Measurements from ENCODE around the gene USH1G. TPM values are rescaled to one million over a fixed set of nuclear protein-coding genes. Genes with fewer than 3 reads are reported as not detected.

USH1G gene
- total and polyA plus RNA-seq, 2 donors = 0.09 to 0.14 TPM

DNA sequence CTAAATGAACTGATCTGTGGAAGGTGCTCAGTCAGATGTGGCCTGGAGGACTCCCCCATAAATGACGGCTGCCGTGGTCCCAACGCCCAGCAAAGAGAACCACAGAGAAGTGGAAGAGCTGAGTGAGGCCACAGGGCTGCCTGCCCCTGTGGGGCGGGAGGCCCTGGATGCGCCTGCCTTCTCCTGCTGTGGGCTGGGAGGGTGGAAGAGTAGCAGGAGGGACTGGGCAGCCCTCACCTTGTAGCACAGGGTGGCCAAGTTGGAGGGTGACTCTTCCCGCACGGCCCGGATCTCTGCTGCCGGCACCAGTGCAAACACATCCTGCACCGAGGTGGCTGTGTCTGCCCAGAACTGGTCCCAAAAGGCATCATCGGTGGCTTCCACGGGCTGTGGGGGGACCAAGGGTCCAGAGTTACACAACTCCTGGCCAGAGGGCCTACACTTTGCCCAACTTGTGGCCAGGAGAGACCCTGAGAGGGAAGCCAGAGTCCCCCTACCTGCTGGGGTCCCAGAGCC lies 41.2 kb upstream of the USH1G start:
- Histone ChIP-seq H3K4me3 (ENCODE audit: low read length in 2 of 2) (no peak overlapping the region), H3K36me3 (ENCODE audit: control insufficient read depth in 2 of 2, insufficient read depth in 2 of 2, low read length in 1 of 2) (no peaks in the 10 kb centered on the region), H3K27me3 (ENCODE audit: control insufficient read depth in 2 of 2, insufficient read depth in 1 of 2, low read length in 1 of 2) (peaks cover 0 to 8% of the 10 kb centered on the region in 2 donors), H3K4me1 (ENCODE audit: control insufficient read depth in 2 of 2, insufficient read depth in 2 of 2, low read length in 2 of 2) (peaks cover 0 to 2% of the 10 kb centered on the region in 2 donors), H3K27ac (ENCODE audit: low read depth in 1 of 2, low read length in 1 of 2) (no peak overlapping the region), H3K9me3 (ENCODE audit: control insufficient read depth in 2 of 2, insufficient read depth in 1 of 2, low read length in 1 of 2) (no peaks in the 10 kb centered on the region)
- no peak for DNase-seq (ENCODE audit: low read depth in 6 of 9, low spot score in 9 of 9)
- WGBS = 98% methylated on average over 12 of the region's 12 CpGs

GRCh38 chr17:74963656-74964055 lies 40.6 kb upstream of the USH1G start:
- DNase-seq (ENCODE audit: low read depth in 6 of 9, low spot score in 9 of 9) = no peak
- no peak overlapping the region for H3K27ac ChIP-seq (ENCODE audit: low read depth in 1 of 2, low read length in 1 of 2)
- H3K27me3 ChIP-seq (ENCODE audit: control insufficient read depth in 2 of 2, insufficient read depth in 1 of 2, low read length in 1 of 2) = peaks cover 0 to 11% of the 10 kb centered on the region in 2 donors
- no peaks in the 10 kb centered on the region for H3K36me3 ChIP-seq (ENCODE audit: control insufficient read depth in 2 of 2, insufficient read depth in 2 of 2, low read length in 1 of 2)
- H3K4me1 ChIP-seq (ENCODE audit: control insufficient read depth in 2 of 2, insufficient read depth in 2 of 2, low read length in 2 of 2) = peaks cover 0 to 2% of the 10 kb centered on the region in 2 donors
- no peak overlapping the region for H3K4me3 ChIP-seq (ENCODE audit: low read length in 2 of 2)
- H3K9me3 ChIP-seq (ENCODE audit: control insufficient read depth in 2 of 2, insufficient read depth in 1 of 2, low read length in 1 of 2) = no peaks in the 10 kb centered on the region
- 79% methylated on average over 12 of the region's 12 CpGs for WGBS

- Histone ChIP-seq H3K36me3 (ENCODE audit: control insufficient read depth in 2 of 2, insufficient read depth in 2 of 2, low read length in 1 of 2) (no peaks in the 10 kb centered on the region), H3K4me1 (ENCODE audit: control insufficient read depth in 2 of 2, insufficient read depth in 2 of 2, low read length in 2 of 2) (peaks cover 0 to 2% of the 10 kb centered on the region in 2 donors), H3K27ac (ENCODE audit: low read depth in 1 of 2, low read length in 1 of 2) (no peak overlapping the region), H3K4me3 (ENCODE audit: low read length in 2 of 2) (no peak overlapping the region), H3K27me3 (ENCODE audit: control insufficient read depth in 2 of 2, insufficient read depth in 1 of 2, low read length in 1 of 2) (peaks cover 0 to 15% of the 10 kb centered on the region in 2 donors), H3K9me3 (ENCODE audit: control insufficient read depth in 2 of 2, insufficient read depth in 1 of 2, low read length in 1 of 2) (no peaks in the 10 kb centered on the region)
- no peak for DNase-seq (ENCODE audit: low read depth in 6 of 9, low spot score in 9 of 9)
- 94% methylated on average over 18 of the region's 18 CpGs for WGBS
Observed at GRCh38 chr17:74962622-74963394, 39.8 kb upstream of the USH1G start.

- Histone ChIP-seq H3K4me3 (ENCODE audit: low read length in 2 of 2) (no peak overlapping the region), H3K4me1 (ENCODE audit: control insufficient read depth in 2 of 2, insufficient read depth in 2 of 2, low read length in 2 of 2) (peaks cover 0 to 2% of the 10 kb centered on the region in 2 donors), H3K27ac (ENCODE audit: low read depth in 1 of 2, low read length in 1 of 2) (no peak overlapping the region), H3K27me3 (ENCODE audit: control insufficient read depth in 2 of 2, insufficient read depth in 1 of 2, low read length in 1 of 2) (peaks cover 0 to 15% of the 10 kb centered on the region in 2 donors), H3K36me3 (ENCODE audit: control insufficient read depth in 2 of 2, insufficient read depth in 2 of 2, low read length in 1 of 2) (no peaks in the 10 kb centered on the region), H3K9me3 (ENCODE audit: control insufficient read depth in 2 of 2, insufficient read depth in 1 of 2, low read length in 1 of 2) (no peaks in the 10 kb centered on the region)
- peak in 7 of 9 donors; percentile 60 to 85 (median 71) for DNase-seq (ENCODE audit: low read depth in 6 of 9, low spot score in 9 of 9)
- WGBS = 55% methylated on average over 23 of the region's 23 CpGs
Observed at GRCh38 chr17:74961657-74962350, 38.7 kb upstream of the USH1G start.

DNA sequence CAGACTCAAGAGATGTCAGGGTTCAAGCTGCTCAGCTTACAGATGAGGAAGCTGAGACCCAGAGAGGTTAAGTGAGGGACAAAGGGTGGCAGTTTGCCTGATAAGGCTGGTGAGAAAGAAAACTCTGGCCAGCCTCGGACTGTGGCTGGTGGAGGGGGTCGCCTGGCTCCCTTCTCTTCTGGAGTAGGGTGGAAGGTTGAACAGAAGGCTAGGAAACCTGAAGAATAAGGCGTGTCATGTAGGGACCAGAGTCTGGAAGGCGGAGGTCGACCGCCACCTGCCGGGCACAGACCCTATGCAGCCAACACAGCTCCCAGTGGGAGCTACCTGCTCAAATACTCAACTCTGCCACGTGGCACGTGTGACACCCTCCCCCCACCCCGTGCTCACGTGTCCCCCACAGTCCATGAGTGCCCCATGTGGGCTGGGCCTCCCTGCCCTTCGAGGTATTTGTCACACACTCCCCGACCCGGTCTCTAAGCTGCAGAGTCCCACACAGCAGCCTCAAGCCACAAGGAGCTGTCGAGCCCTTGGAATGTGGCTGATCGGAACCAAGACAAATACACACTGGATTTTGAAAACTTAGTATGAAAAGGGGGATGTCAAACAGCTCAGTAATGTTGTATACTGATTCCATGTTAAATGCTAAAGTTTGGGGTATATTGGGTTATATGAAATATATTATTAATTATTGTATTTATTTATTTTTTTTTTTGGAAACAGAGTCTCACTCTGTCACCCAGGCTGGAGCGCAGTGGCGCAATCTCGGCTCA lies 37.7 kb upstream of the USH1G start:
- WGBS = 42% methylated on average over 19 of the region's 19 CpGs
- peaks cover 0 to 15% of the 10 kb centered on the region in 2 donors for H3K27me3 ChIP-seq (ENCODE audit: control insufficient read depth in 2 of 2, insufficient read depth in 1 of 2, low read length in 1 of 2)

DNA sequence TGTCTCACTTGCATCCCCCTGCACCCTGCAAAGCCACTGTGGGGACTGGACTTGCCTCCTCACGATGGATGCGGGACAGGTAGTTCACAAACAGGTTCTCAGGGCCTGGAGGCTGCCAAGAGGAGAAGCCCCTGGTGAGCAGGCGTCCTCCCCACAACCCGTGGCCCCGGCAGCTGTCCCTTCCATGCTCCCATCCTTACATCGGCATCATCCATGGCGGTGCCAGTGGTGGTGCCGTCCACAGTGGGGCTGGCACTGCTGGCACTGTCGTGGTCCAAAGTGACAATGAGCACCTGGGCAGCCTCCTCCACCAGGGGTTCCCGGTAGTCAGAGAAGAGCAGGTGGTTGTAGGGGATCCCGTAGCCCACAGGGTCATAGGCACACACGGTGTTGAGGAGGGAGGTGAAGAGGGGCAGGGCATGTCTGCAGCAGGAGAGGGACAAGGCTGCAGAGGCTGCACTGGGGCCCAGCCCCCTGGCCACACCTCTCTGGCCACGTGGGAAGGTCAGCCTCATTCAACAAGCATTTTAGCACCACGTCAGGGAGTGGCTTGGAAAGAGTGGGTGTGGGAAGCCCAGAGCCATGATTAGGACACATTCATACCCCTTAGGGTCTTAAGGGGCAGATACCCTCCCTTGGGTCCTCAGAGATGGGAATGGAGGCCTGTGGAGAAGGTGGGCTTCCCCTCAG lies 36.9 kb upstream of the USH1G start:
- no peak overlapping the region for H3K4me3 ChIP-seq (ENCODE audit: low read length in 2 of 2)
- peaks cover 0 to 15% of the 10 kb centered on the region in 2 donors for H3K27me3 ChIP-seq (ENCODE audit: control insufficient read depth in 2 of 2, insufficient read depth in 1 of 2, low read length in 1 of 2)
- 84% methylated on average over 14 of the region's 14 CpGs for WGBS
- H3K4me1 ChIP-seq (ENCODE audit: control insufficient read depth in 2 of 2, insufficient read depth in 2 of 2, low read length in 2 of 2) = peaks cover 0 to 2% of the 10 kb centered on the region in 2 donors
- DNase-seq (ENCODE audit: low read depth in 6 of 9, low spot score in 9 of 9) = no peak
- H3K9me3 ChIP-seq (ENCODE audit: control insufficient read depth in 2 of 2, insufficient read depth in 1 of 2, low read length in 1 of 2) = no peaks in the 10 kb centered on the region
- H3K36me3 ChIP-seq (ENCODE audit: control insufficient read depth in 2 of 2, insufficient read depth in 2 of 2, low read length in 1 of 2) = no peaks in the 10 kb centered on the region
- no peak overlapping the region for H3K27ac ChIP-seq (ENCODE audit: low read depth in 1 of 2, low read length in 1 of 2)

More for the DNA sequence above, 37.7 kb upstream of the USH1G start:
- peak in 3 of 9 donors; percentile 39 to 60 (median 42) for DNase-seq (ENCODE audit: low read depth in 6 of 9, low spot score in 9 of 9)
- Histone ChIP-seq H3K9me3 (ENCODE audit: control insufficient read depth in 2 of 2, insufficient read depth in 1 of 2, low read length in 1 of 2) (no peaks in the 10 kb centered on the region), H3K4me3 (ENCODE audit: low read length in 2 of 2) (no peak overlapping the region), H3K36me3 (ENCODE audit: control insufficient read depth in 2 of 2, insufficient read depth in 2 of 2, low read length in 1 of 2) (no peaks in the 10 kb centered on the region), H3K4me1 (ENCODE audit: control insufficient read depth in 2 of 2, insufficient read depth in 2 of 2, low read length in 2 of 2) (peaks cover 0 to 2% of the 10 kb centered on the region in 2 donors), H3K27ac (ENCODE audit: low read depth in 1 of 2, low read length in 1 of 2) (no peak overlapping the region)

DNA sequence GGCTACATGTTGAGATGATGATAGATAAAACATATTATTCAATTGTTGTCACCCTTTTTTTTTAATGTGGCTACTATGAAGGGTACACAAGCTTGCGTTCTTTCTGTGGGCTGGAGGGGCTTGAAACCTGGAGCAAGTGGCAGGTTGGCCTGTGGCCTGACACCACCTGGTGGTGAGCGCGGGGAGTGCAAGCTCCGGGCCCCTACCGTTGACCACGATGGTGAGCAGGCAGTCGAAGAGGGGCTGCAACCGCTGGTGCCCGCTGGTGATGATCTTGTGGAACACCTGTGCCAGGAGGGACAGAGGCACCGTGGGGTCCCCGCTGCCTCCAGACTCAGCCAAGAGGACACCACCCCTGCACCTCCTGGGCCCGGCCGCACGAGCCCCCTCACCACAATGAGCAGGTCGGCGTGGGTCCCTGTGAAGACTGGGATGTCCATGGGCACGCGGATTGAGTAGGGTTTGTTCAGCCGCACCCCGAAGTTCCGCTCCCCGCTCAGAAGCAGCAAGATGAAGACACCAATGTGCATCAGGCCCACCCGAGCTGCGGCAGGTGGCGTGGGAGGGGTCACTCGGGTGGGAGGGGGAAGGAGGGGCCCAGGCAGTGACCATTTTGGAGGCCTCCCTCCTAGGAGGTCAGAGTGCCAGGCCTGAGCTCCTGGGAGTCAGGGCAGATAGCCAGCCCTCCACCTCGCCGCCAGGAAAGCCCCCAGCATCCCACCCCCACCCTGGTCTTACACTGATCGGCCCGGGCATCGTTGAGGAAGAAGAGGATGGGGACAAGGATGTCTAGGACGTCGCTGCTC lies 35.1 kb upstream of the USH1G start:
- DNase-seq (ENCODE audit: low read depth in 6 of 9, low spot score in 9 of 9) = peak in 4 of 9 donors; percentile 53 to 73 (median 64)
- peaks cover 0 to 22% of the 10 kb centered on the region in 2 donors for H3K27me3 ChIP-seq (ENCODE audit: control insufficient read depth in 2 of 2, insufficient read depth in 1 of 2, low read length in 1 of 2)
- WGBS = 57% methylated on average over 33 of the region's 33 CpGs

GRCh38 chr17:74956093-74956492 lies 33.0 kb upstream of the USH1G start:
- WGBS = 88% methylated on average over 4 of the region's 4 CpGs
- no peak for DNase-seq (ENCODE audit: low read depth in 6 of 9, low spot score in 9 of 9)
- no peak overlapping the region for H3K27ac ChIP-seq (ENCODE audit: low read depth in 1 of 2, low read length in 1 of 2)

More for the DNA sequence above, 35.1 kb upstream of the USH1G start:
- no peaks in the 10 kb centered on the region for H3K36me3 ChIP-seq (ENCODE audit: control insufficient read depth in 2 of 2, insufficient read depth in 2 of 2, low read length in 1 of 2)
- H3K4me3 ChIP-seq (ENCODE audit: low read length in 2 of 2) = no peak overlapping the region
- no peak overlapping the region for H3K27ac ChIP-seq (ENCODE audit: low read depth in 1 of 2, low read length in 1 of 2)
- H3K4me1 ChIP-seq (ENCODE audit: control insufficient read depth in 2 of 2, insufficient read depth in 2 of 2, low read length in 2 of 2) = peaks cover 0 to 2% of the 10 kb centered on the region in 2 donors
- no peaks in the 10 kb centered on the region for H3K9me3 ChIP-seq (ENCODE audit: control insufficient read depth in 2 of 2, insufficient read depth in 1 of 2, low read length in 1 of 2)

More at GRCh38 chr17:74956093-74956492, 33.0 kb upstream of the USH1G start:
- no peaks in the 10 kb centered on the region for H3K36me3 ChIP-seq (ENCODE audit: control insufficient read depth in 2 of 2, insufficient read depth in 2 of 2, low read length in 1 of 2)
- no peaks in the 10 kb centered on the region for H3K9me3 ChIP-seq (ENCODE audit: control insufficient read depth in 2 of 2, insufficient read depth in 1 of 2, low read length in 1 of 2)
- peaks cover 0 to 2% of the 10 kb centered on the region in 2 donors for H3K4me1 ChIP-seq (ENCODE audit: control insufficient read depth in 2 of 2, insufficient read depth in 2 of 2, low read length in 2 of 2)
- no peak overlapping the region for H3K4me3 ChIP-seq (ENCODE audit: low read length in 2 of 2)
- H3K27me3 ChIP-seq (ENCODE audit: control insufficient read depth in 2 of 2, insufficient read depth in 1 of 2, low read length in 1 of 2) = peaks cover 0 to 35% of the 10 kb centered on the region in 2 donors

Data from thymus (tissue), 11 donors.